ENCODE data around the gene CIB4. TPM values are rescaled to one million over a fixed set of nuclear protein-coding genes. Genes with fewer than 3 reads are reported as not detected.

Gene CIB4
- total RNA-seq, 1 experiment from 2014 or later, result not detected

- Mint-ChIP-seq H3K4me3 (ENCODE audit: unreplicated experiment) (no peak overlapping the region), H3K27ac (ENCODE audit: unreplicated experiment) (no peak overlapping the region), H3K36me3 (ENCODE audit: insufficient read depth, unreplicated experiment) (no peaks in the 10 kb centered on the region), H3K27me3 (ENCODE audit: insufficient read depth, unreplicated experiment) (no peaks in the 10 kb centered on the region), H3K9me3 (ENCODE audit: unreplicated experiment) (no peaks in the 10 kb centered on the region), H3K4me1 (ENCODE audit: low read depth, unreplicated experiment) (peaks cover 23% of the 10 kb centered on the region)
- intact Hi-C loops (cut with micrococcal nuclease; ENCODE audit: unreplicated experiment), result no loop called here
- peaks cover 49% of the 10 kb centered on the region for H3K4me1 ChIP-seq
- H3K4me3 ChIP-seq (ENCODE audit: low read depth, low read length), result no peak overlapping the region
- POLR2A ChIA-PET, result no interaction called here
- CTCF ChIA-PET, result no interaction called here
- H3K27me3 ChIP-seq (replicated peaks; ENCODE audit: control insufficient read depth, insufficient read depth, low read length), result no peaks in the 10 kb centered on the region
- no peaks in the 10 kb centered on the region for H3K36me3 ChIP-seq (ENCODE audit: control insufficient read depth, insufficient read depth, low read length)
- BruUV-seq (replicated peaks), result no TSS peak
- no peaks in the 10 kb centered on the region for H3K9me3 ChIP-seq
- TF ChIP-seq, protein P1, sequence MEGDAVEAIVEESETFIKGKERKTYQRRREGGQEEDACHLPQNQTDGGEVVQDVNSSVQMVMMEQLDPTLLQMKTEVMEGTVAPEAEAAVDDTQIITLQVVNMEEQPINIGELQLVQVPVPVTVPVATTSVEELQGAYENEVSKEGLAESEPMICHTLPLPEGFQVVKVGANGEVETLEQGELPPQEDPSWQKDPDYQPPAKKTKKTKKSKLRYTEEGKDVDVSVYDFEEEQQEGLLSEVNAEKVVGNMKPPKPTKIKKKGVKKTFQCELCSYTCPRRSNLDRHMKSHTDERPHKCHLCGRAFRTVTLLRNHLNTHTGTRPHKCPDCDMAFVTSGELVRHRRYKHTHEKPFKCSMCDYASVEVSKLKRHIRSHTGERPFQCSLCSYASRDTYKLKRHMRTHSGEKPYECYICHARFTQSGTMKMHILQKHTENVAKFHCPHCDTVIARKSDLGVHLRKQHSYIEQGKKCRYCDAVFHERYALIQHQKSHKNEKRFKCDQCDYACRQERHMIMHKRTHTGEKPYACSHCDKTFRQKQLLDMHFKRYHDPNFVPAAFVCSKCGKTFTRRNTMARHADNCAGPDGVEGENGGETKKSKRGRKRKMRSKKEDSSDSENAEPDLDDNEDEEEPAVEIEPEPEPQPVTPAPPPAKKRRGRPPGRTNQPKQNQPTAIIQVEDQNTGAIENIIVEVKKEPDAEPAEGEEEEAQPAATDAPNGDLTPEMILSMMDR (IDR thresholded peaks at IDR 0.05; ENCODE audit: insufficient read depth in 1 of 2, low read depth in 1 of 2, low read length in 1 of 2, severe bottlenecking in 1 of 2, unreplicated experiment in 1 of 2), result no peak
- no peak for DNase-seq
Observed at GRCh38 chr2:26634636-26635230, 6.4 kb downstream of the CIB4 start.

DNA sequence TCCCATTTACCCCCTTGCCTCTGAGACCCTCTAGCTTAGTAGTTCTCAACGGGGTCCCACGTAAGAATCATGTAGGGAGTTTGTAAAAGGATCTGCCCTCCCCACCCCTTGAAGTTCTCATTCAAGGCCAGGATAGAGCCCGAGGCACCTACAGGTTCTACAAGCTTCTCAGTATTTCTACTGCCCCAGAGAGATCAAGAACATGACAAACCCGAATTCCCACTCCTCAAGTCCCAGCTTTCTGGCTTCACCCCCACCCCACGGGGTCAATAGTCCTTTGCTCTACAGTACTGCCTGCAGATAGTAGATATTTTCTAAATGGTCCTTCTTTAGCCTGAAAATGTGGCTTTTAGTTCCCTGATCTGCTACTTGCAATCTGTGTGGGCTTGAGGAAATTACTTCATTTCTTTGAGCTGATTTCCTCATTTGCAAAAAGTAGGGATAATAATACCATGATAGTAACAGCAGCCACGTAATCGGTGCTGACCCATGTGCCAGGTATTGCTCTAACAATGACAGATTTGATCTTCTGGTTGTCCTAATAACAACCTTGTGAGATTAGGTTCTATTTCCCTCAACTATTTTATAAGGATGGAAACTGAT, 7.1 kb downstream of the CIB4 start:
- Histone ChIP-seq H3K4me1 (peaks cover 49% of the 10 kb centered on the region), H3K27me3 (replicated peaks; ENCODE audit: control insufficient read depth, insufficient read depth, low read length) (no peaks in the 10 kb centered on the region), H3K9me3 (no peaks in the 10 kb centered on the region), H3K36me3 (ENCODE audit: control insufficient read depth, insufficient read depth, low read length) (no peaks in the 10 kb centered on the region), H3K4me3 (ENCODE audit: low read depth, low read length) (no peak overlapping the region)
- peak in 1 of 2 experiments; percentile 63 for DNase-seq
- no peak overlapping the region for H3K4me3 Mint-ChIP-seq (ENCODE audit: unreplicated experiment)
- CTCF ChIA-PET, result no interaction called here
- intact Hi-C loops (cut with micrococcal nuclease; ENCODE audit: unreplicated experiment), result no loop called here
- H3K36me3 Mint-ChIP-seq (ENCODE audit: insufficient read depth, unreplicated experiment), result no peaks in the 10 kb centered on the region
- peaks cover 23% of the 10 kb centered on the region for H3K4me1 Mint-ChIP-seq (ENCODE audit: low read depth, unreplicated experiment)
- TF ChIP-seq, protein P1 (IDR thresholded peaks at IDR 0.05; ENCODE audit: insufficient read depth in 1 of 2, low read depth in 1 of 2, low read length in 1 of 2, severe bottlenecking in 1 of 2, unreplicated experiment in 1 of 2), result no peak
- BruUV-seq (replicated peaks), result no TSS peak
- no peak overlapping the region for H3K27ac Mint-ChIP-seq (ENCODE audit: unreplicated experiment)
- H3K9me3 Mint-ChIP-seq (ENCODE audit: unreplicated experiment), result no peaks in the 10 kb centered on the region
- POLR2A ChIA-PET, result no interaction called here
- H3K27me3 Mint-ChIP-seq (ENCODE audit: insufficient read depth, unreplicated experiment), result no peaks in the 10 kb centered on the region

- ChIA-PET POLR2A (no interaction called here), CTCF (no interaction called here)
- Mint-ChIP-seq H3K27me3 (ENCODE audit: insufficient read depth, unreplicated experiment) (no peaks in the 10 kb centered on the region), H3K36me3 (ENCODE audit: insufficient read depth, unreplicated experiment) (no peaks in the 10 kb centered on the region), H3K9me3 (ENCODE audit: unreplicated experiment) (no peaks in the 10 kb centered on the region), H3K4me1 (ENCODE audit: low read depth, unreplicated experiment) (peaks cover 23% of the 10 kb centered on the region), H3K4me3 (ENCODE audit: unreplicated experiment) (no peak overlapping the region), H3K27ac (ENCODE audit: unreplicated experiment) (no peak overlapping the region)
- TF ChIP-seq, protein P1 (IDR thresholded peaks at IDR 0.05; ENCODE audit: insufficient read depth in 1 of 2, low read depth in 1 of 2, low read length in 1 of 2, severe bottlenecking in 1 of 2, unreplicated experiment in 1 of 2), result no peak
- DNase-seq, result no peak
- BruUV-seq (replicated peaks), result no TSS peak
- intact Hi-C loops (cut with micrococcal nuclease; ENCODE audit: unreplicated experiment), result no loop called here
- no peak overlapping the region for H3K4me3 ChIP-seq (ENCODE audit: low read depth, low read length)
- no peaks in the 10 kb centered on the region for H3K27me3 ChIP-seq (replicated peaks; ENCODE audit: control insufficient read depth, insufficient read depth, low read length)
- H3K4me1 ChIP-seq, result peaks cover 49% of the 10 kb centered on the region
- no peaks in the 10 kb centered on the region for H3K36me3 ChIP-seq (ENCODE audit: control insufficient read depth, insufficient read depth, low read length)
- H3K9me3 ChIP-seq, result no peaks in the 10 kb centered on the region
Observed at GRCh38 chr2:26633351-26633945, 7.7 kb downstream of the CIB4 start.

Measured in Caco-2 (cell line).